ENCODE measurements around the gene CDK13.
A peak's percentile ranks its signal among the peaks of the same experiment; 100 is the strongest.

The CDK13 gene

DNA sequence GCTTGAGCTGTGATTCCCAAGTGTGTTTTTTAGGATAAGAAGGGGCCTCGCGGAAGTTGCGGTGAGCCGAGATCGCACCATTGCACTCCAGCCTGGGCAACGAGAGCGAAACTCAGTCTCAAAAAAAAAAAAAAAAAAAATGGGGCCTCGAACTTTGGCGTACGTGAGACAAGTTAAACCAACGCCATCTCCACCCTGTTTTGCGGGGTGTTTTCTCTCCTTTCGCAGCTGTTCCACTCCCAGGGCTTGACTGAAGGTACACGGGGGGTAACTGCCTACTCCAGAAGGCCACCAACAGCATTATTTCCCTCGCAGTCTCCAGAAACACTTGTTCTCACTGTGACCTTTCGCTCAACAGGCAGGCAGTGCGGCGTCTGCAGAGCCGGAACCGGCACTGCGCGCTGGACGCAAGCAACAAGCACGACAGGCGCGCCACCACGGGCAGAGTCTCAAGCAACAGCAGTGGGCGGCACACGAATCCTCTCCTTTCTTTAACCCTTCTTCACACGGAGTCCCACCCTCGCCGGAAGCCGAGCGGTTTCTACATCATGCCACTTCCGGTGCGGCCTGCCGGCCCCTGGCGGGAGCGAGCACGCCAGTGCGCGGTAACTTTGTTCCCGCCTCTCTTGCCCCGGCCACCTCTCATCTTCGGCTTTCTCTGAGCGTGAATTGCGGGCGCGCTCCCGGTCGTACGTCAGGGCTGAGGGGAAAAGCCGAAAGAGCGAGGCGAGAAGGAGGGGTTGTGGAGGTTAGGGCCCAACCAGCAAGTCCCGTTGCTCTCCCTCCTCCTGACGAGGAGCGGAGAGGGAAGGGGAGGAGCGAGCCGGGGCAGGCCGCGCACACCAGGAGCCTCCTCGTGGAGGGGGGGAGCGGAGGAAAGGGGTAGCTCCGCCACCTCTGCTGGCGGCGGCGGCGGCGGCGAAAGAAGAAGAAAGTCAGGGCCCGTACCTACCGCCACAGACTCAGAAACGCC lies 814 bp upstream of the CDK13 start (continued):
- TF ChIP-seq INSM2 (tag by site-specific recombination; IDR thresholded peaks at IDR 0.05) (no peak), ZNF202 (tag by site-specific recombination; IDR thresholded peaks at IDR 0.05; ENCODE audit: borderline replicate concordance) (no peak), ZNF155 (tag by site-specific recombination; IDR thresholded peaks at IDR 0.05) (no peak), ZNF324 (tag by site-specific recombination; IDR thresholded peaks at IDR 0.05) (0 out of 2 replicates have a peak, but pooled peaks have one; percentile 17), TCF7L2 (IDR thresholded peaks at IDR 0.05; ENCODE audit: borderline replicate concordance, low read depth, low read length) (no peak), ZNF350 (tag by site-specific recombination; IDR thresholded peaks at IDR 0.05) (no peak), MEIS1 (CRISPR knock-in tag; IDR thresholded peaks at IDR 0.05; ENCODE audit: borderline replicate concordance) (no peak), ZNF157 (tag by site-specific recombination; IDR thresholded peaks at IDR 0.05) (no peak), ZNF274 (IDR thresholded peaks at IDR 0.05; ENCODE audit: low read length) (no peak), ZNF274 (tag by site-specific recombination; IDR thresholded peaks at IDR 0.05; ENCODE audit: borderline replicate concordance) (no peak), ZNF629 (tag by site-specific recombination; IDR thresholded peaks at IDR 0.05) (peak; percentile 76), ZNF426 (tag by site-specific recombination; IDR thresholded peaks at IDR 0.05) (no peak), ZNF335 (tag by site-specific recombination; conservative IDR thresholded peaks at IDR 0.05) (peak; percentile 90), ZNF146 (tag by site-specific recombination; IDR thresholded peaks at IDR 0.05) (no peak), ZBTB20 (tag by site-specific recombination; IDR thresholded peaks at IDR 0.05) (peak; percentile 70), ZNF362 (tag by site-specific recombination; IDR thresholded peaks at IDR 0.05) (peak; percentile 90), ZNF416 (tag by site-specific recombination; IDR thresholded peaks at IDR 0.05) (no peak), YY2 (tag by site-specific recombination; IDR thresholded peaks at IDR 0.05) (no peak), SCRT2 (tag by site-specific recombination; IDR thresholded peaks at IDR 0.05) (peak; percentile 100), GLI4 (tag by site-specific recombination; IDR thresholded peaks at IDR 0.05) (no peak), KLF8 (tag by site-specific recombination; IDR thresholded peaks at IDR 0.05) (no peak; the same call in 1 of the 2 replicates), KLF10 (tag by site-specific recombination; IDR thresholded peaks at IDR 0.05) (no peak), KLF17 (tag by site-specific recombination; IDR thresholded peaks at IDR 0.05) (no peak), ZNF704 (tag by site-specific recombination; IDR thresholded peaks at IDR 0.05) (no peak), ZBTB1 (tag by site-specific recombination; IDR thresholded peaks at IDR 0.05) (no peak)
- TF ChIP-seq, protein P1, sequence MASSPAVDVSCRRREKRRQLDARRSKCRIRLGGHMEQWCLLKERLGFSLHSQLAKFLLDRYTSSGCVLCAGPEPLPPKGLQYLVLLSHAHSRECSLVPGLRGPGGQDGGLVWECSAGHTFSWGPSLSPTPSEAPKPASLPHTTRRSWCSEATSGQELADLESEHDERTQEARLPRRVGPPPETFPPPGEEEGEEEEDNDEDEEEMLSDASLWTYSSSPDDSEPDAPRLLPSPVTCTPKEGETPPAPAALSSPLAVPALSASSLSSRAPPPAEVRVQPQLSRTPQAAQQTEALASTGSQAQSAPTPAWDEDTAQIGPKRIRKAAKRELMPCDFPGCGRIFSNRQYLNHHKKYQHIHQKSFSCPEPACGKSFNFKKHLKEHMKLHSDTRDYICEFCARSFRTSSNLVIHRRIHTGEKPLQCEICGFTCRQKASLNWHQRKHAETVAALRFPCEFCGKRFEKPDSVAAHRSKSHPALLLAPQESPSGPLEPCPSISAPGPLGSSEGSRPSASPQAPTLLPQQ (tag by site-specific recombination; IDR thresholded peaks at IDR 0.05) = no peak
- TF ChIP-seq, protein P2, sequence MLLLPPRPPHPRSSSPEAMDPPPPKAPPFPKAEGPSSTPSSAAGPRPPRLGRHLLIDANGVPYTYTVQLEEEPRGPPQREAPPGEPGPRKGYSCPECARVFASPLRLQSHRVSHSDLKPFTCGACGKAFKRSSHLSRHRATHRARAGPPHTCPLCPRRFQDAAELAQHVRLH (tag by site-specific recombination; IDR thresholded peaks at IDR 0.05) = peak; percentile 65
- TF ChIP-seq, protein P3, sequence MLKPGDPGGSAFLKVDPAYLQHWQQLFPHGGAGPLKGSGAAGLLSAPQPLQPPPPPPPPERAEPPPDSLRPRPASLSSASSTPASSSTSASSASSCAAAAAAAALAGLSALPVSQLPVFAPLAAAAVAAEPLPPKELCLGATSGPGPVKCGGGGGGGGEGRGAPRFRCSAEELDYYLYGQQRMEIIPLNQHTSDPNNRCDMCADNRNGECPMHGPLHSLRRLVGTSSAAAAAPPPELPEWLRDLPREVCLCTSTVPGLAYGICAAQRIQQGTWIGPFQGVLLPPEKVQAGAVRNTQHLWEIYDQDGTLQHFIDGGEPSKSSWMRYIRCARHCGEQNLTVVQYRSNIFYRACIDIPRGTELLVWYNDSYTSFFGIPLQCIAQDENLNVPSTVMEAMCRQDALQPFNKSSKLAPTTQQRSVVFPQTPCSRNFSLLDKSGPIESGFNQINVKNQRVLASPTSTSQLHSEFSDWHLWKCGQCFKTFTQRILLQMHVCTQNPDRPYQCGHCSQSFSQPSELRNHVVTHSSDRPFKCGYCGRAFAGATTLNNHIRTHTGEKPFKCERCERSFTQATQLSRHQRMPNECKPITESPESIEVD (tag by site-specific recombination; IDR thresholded peaks at IDR 0.05) = no peak
